Right lobe of liver (tissue), 6 donors: ENCODE measurements around the gene DNMT3A. TPM values are rescaled to one million over a fixed set of nuclear protein-coding genes. Genes with fewer than 3 reads are reported as not detected.

Experiments used
- ATAC-seq, 4 donors: fragments of 200-7000 bp; cut with Tn5 transposase; one replicate each; pipeline ENCODE4 v1.9.1; 2020; ENCODE audit warnings: mild to moderate bottlenecking in 4 of 4, moderate library complexity in 4 of 4
- DNase-seq, 3 donors: peaks; one replicate each; pipeline ENCODE4 v3.0.0-alpha.2; 2020
- H3K27ac ChIP-seq, 3 donors: fragments of 200-600 bp; one replicate each; pipeline ENCODE4 v1.8.0; 2022
- H3K27me3 ChIP-seq, 2 donors: fragments of 200-600 bp; one replicate each; pipeline ENCODE4 v1.8.0; 2022
- H3K36me3 ChIP-seq, 4 donors: fragments of 200-600 bp; sonication (generic) in 1 of 4; one replicate each; pipeline versions ENCODE4 v1.5.1 to v1.8.0; 2017 to 2022; ENCODE audit warnings: control low read depth in 1 of 4
- H3K4me1 ChIP-seq, 4 donors: fragments of 200-600 bp; sonication (generic) in 1 of 4; one replicate each; pipeline versions ENCODE4 v1.5.1 to v1.8.0; 2017 to 2022; ENCODE audit warnings: control low read depth in 1 of 4
- H3K4me3 ChIP-seq, 3 donors: fragments of 200-600 bp; one replicate each; pipeline ENCODE4 v1.8.0; 2022
- H3K9me3 ChIP-seq, 4 donors: fragments of 200-600 bp; sonication (generic) in 1 of 4; one replicate each; pipeline versions ENCODE4 v1.5.1 to v1.8.0; 2017 to 2022; ENCODE audit warnings: control low read depth in 1 of 4
- POLR2A ChIP-seq: fragments of 450-650 bp; IDR thresholded peaks from one replicate; pipeline ENCODE4 v1.6.1; 2017; ENCODE audit warnings: antibody characterized with exemption, mild to moderate bottlenecking
- WGBS: methylation state at CpG from one replicate; pipeline ENCODE4 v1.1.6; 2018; ENCODE audit warnings: low coverage, low lambda C conversion rate; ENCODE audit not compliant: insufficient coverage; ENCODE audit errors: missing lambda C conversion rate; 5-methylcytosine and 5-hydroxymethylcytosine counted together
- intact Hi-C, 2 donors: fragments of 100-400 bp; cut with DNase I; formaldehyde crosslinking; loops; one replicate each; pipeline versions ENCODE4 v1.11.2 to v1.14.1; 2022
- total RNA-seq, 6 experiments: library from RNA; depleted of rRNA in 2 of 6; stranded (reverse); fragments of >200 nt in 2 of 6; fragmentation: NEBNext Ultra II Directional in 3 of 6; extraction: Animal tissue kit (Norgen Biotek cat#: 25700) in 3 of 6; gene quantifications; one replicate each; pipeline versions ENCODE4 v1.1.0 to v1.2.4, GENCODE V29; 2016 to 2023
- TF ChIP-seq, protein P1 (sequence below), 4 donors: fragments of 200-600 bp in 3 of 4; fragments of 450-650 bp in 1 of 4; IDR thresholded peaks; one replicate each; pipeline versions ENCODE4 v1.5.1 to v1.8.0; 2016 to 2022; ENCODE audit warnings: antibody characterized with exemption in 4 of 4, mild to moderate bottlenecking in 2 of 4
- donor health status: DM: no; HTN: yes; CAD: no.
- donor health status: DM: no; HTN: no; CAD: no.
- donor health status: DM: no; HTN: no; CAD: no.
- donor health status: DM: no; HTN: yes; CAD: no.
- donor health status: DM: no; HTN: yes; CAD: no.

The DNMT3A gene
- total RNA-seq, 6 experiments from 2014 or later, result 4.9 to 13.3 (median 9.3) TPM

GRCh38 chr2:25323042-25323514 is 18.6 kb downstream of the DNMT3A start:
- intact Hi-C loops, result no loop called here
- H3K4me3 ChIP-seq, result no peak overlapping the region

GRCh38 chr2:25322312-25322711 is 19.4 kb downstream of the DNMT3A start:
- no peaks in the 10 kb centered on the region for H3K36me3 ChIP-seq
- ATAC-seq (no peak), DNase-seq (no peak)
- WGBS, result 76% methylated on average over 7 of the region's 9 CpGs
- no peaks in the 10 kb centered on the region for H3K4me1 ChIP-seq
- TF ChIP-seq POLR2A, result no peak
- TF ChIP-seq, protein P1, sequence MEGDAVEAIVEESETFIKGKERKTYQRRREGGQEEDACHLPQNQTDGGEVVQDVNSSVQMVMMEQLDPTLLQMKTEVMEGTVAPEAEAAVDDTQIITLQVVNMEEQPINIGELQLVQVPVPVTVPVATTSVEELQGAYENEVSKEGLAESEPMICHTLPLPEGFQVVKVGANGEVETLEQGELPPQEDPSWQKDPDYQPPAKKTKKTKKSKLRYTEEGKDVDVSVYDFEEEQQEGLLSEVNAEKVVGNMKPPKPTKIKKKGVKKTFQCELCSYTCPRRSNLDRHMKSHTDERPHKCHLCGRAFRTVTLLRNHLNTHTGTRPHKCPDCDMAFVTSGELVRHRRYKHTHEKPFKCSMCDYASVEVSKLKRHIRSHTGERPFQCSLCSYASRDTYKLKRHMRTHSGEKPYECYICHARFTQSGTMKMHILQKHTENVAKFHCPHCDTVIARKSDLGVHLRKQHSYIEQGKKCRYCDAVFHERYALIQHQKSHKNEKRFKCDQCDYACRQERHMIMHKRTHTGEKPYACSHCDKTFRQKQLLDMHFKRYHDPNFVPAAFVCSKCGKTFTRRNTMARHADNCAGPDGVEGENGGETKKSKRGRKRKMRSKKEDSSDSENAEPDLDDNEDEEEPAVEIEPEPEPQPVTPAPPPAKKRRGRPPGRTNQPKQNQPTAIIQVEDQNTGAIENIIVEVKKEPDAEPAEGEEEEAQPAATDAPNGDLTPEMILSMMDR (IDR thresholded peaks at IDR 0.05), result no peak
- intact Hi-C loops, result no loop called here
- no peaks in the 10 kb centered on the region for H3K27me3 ChIP-seq
- H3K4me3 ChIP-seq, result no peak overlapping the region
- no peak overlapping the region for H3K27ac ChIP-seq
- H3K9me3 ChIP-seq, result no peaks in the 10 kb centered on the region

More at GRCh38 chr2:25323042-25323514, 18.6 kb downstream of the DNMT3A start:
- no peaks in the 10 kb centered on the region for H3K4me1 ChIP-seq
- no peak overlapping the region for H3K27ac ChIP-seq
- no peaks in the 10 kb centered on the region for H3K36me3 ChIP-seq
- ATAC-seq (peak in 3 of 4 donors; percentile 7 to 21 (median 16)), DNase-seq (no peak)
- no peak for TF ChIP-seq POLR2A
- TF ChIP-seq, protein P1 (IDR thresholded peaks at IDR 0.05), result no peak
- WGBS, result 54% methylated on average over 10 of the region's 13 CpGs
- H3K9me3 ChIP-seq, result no peaks in the 10 kb centered on the region
- no peaks in the 10 kb centered on the region for H3K27me3 ChIP-seq

DNA sequence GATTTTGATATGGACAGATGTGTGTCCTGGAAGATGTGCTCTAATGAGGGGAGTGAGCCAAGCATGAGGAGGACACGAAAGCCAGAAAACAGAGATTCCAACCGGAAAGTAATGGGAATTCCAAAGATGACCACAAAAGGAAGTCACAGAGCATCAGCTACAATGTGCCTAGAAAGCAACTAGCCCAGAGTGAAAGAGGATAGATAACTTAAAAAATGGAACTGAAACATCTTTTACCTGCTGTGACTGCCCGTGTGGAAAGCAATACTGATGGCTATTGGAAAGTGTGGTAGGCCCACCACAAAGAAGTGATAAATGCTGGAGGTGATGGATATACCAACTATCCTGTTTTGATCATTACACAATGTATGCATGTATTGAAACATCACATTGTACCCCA is 21.6 kb downstream of the DNMT3A start:
- ATAC-seq, result no peak
- Histone ChIP-seq H3K4me1 (peaks cover 0 to 7% (median 1%) of the 10 kb centered on the region in 4 donors), H3K27me3 (no peaks in the 10 kb centered on the region), H3K4me3 (no peak overlapping the region), H3K9me3 (no peaks in the 10 kb centered on the region), H3K27ac (no peak overlapping the region), H3K36me3 (no peaks in the 10 kb centered on the region)
- 91% methylated on average over 2 of the region's 3 CpGs for WGBS
- intact Hi-C loops, result no loop called here
- no peak for TF ChIP-seq POLR2A
- TF ChIP-seq, protein P1 (IDR thresholded peaks at IDR 0.05), result no peak
- no peak for DNase-seq

GRCh38 chr2:25316101-25316500 is 25.6 kb downstream of the DNMT3A start:
- TF ChIP-seq, protein P1 (IDR thresholded peaks at IDR 0.05), result no peak
- TF ChIP-seq POLR2A, result no peak
- Histone ChIP-seq H3K27me3 (no peaks in the 10 kb centered on the region), H3K27ac (peak overlapping the region in 2 of 3 donors; percentile 10 to 37), H3K4me1 (peaks cover 0 to 18% (median 8%) of the 10 kb centered on the region in 4 donors), H3K9me3 (no peaks in the 10 kb centered on the region), H3K36me3 (peaks cover 0 to 4% (median 0%) of the 10 kb centered on the region in 4 donors), H3K4me3 (no peak overlapping the region)
- ATAC-seq (peak; percentile 6 to 53 (median 30)), DNase-seq (peak in 1 of 3 donors; percentile 73)
- intact Hi-C loops, result no loop called here
- 52% methylated on average over 6 of the region's 8 CpGs for WGBS
